ENCODE data around the gene NAT8. TPM values are rescaled to one million over a fixed set of nuclear protein-coding genes. Genes with fewer than 3 reads are reported as not detected.
A peak's percentile ranks its signal among the peaks of the same experiment; 100 is the strongest.
"Not testable (repeated sequence)": the region's sequence is repeated elsewhere in the genome, so short reads cannot be mapped to it uniquely, and the experiment has no call there.

The NAT8 gene, protein sequence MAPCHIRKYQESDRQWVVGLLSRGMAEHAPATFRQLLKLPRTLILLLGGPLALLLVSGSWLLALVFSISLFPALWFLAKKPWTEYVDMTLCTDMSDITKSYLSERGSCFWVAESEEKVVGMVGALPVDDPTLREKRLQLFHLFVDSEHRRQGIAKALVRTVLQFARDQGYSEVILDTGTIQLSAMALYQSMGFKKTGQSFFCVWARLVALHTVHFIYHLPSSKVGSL
- total RNA-seq (not detected), polyA plus RNA-seq (not detected)
- long read RNA-seq, donor 1 = 0 reads
- long read RNA-seq, donor 2 = 0 reads
- long read RNA-seq, donor 3 = 0 reads
- long read RNA-seq, donor 4 = 0 reads
- long read RNA-seq, donor 5 = 0 reads

DNA sequence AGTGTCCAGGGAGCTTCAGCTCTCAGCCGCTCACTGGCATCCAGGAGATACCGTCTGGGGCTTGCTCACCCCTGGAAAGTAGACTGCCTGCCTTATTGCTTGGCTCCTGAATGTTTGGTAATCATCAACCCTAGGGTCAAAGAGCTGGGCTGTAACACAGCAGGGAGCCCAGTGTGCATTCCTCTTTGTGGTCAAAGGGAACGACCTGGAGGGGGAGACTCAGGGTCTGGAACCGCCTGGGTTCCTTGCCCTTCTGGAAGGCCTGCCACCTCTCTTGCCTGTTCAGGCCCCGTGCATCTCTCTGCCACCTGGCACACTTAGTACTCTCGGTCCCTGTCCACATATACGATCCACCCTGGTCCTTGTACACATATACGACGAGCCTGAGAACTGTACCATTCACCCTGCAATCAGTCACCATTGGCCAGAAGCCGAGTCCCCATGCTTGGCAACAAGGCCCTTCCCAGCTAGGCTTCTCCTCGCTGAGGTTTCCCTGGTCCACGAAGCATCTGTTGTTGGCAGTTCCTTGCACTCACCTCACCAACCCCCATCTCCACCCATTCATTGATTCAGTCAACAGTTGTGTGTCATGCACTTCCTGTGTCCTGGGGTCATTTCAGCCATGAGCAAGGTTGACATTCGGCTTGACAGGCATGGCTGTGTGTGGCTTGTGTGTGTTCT is at the start of gene NAT8:
Gene NAT8, minus strand, starts transcription at position 85 of the 681 bp plus-strand sequence. CDS start 794 bp downstream, outside the sequence.
- Histone ChIP-seq H3K4me1 (ENCODE audit: control insufficient read depth in 5 of 5, insufficient read depth in 5 of 5, low read length in 5 of 5) (peaks cover 0 to 27% (median 13%) of the 10 kb centered on the region in 5 donors), H3K9ac (ENCODE audit: insufficient read depth in 1 of 2, low read length in 2 of 2) (no peak within 1 kb of the TSS), H3K27me3 (ENCODE audit: control insufficient read depth in 3 of 3, insufficient read depth in 3 of 3, low read length in 2 of 3) (no peaks in the 10 kb centered on the region), H3K4me3 (no peak within 1 kb of the TSS), H3K9me3 (ENCODE audit: control insufficient read depth in 4 of 4, insufficient read depth in 3 of 4, low read length in 3 of 4) (peaks cover 0 to 4% (median 2%) of the 10 kb centered on the region in 4 donors), H3K36me3 (ENCODE audit: control insufficient read depth in 4 of 4, insufficient read depth in 4 of 4, low read length in 4 of 4) (no peaks in the 10 kb centered on the region), H3K27ac (ENCODE audit: low read depth in 1 of 2, low read length in 1 of 2) (peak within 1 kb of the TSS in 1 of 2 donors; percentile 57)
- TF ChIP-seq, protein P1, sequence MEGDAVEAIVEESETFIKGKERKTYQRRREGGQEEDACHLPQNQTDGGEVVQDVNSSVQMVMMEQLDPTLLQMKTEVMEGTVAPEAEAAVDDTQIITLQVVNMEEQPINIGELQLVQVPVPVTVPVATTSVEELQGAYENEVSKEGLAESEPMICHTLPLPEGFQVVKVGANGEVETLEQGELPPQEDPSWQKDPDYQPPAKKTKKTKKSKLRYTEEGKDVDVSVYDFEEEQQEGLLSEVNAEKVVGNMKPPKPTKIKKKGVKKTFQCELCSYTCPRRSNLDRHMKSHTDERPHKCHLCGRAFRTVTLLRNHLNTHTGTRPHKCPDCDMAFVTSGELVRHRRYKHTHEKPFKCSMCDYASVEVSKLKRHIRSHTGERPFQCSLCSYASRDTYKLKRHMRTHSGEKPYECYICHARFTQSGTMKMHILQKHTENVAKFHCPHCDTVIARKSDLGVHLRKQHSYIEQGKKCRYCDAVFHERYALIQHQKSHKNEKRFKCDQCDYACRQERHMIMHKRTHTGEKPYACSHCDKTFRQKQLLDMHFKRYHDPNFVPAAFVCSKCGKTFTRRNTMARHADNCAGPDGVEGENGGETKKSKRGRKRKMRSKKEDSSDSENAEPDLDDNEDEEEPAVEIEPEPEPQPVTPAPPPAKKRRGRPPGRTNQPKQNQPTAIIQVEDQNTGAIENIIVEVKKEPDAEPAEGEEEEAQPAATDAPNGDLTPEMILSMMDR (IDR thresholded peaks at IDR 0.05; ENCODE audit: control extremely low read depth, extremely low read depth) = no peak
- ATAC-seq (ENCODE audit: insufficient read depth, low FRiP score) (no peak), DNase-seq (no peak)
- WGBS, 2 donors = 65 to 71% methylated on average over 13 of the region's 13 CpGs

DNA sequence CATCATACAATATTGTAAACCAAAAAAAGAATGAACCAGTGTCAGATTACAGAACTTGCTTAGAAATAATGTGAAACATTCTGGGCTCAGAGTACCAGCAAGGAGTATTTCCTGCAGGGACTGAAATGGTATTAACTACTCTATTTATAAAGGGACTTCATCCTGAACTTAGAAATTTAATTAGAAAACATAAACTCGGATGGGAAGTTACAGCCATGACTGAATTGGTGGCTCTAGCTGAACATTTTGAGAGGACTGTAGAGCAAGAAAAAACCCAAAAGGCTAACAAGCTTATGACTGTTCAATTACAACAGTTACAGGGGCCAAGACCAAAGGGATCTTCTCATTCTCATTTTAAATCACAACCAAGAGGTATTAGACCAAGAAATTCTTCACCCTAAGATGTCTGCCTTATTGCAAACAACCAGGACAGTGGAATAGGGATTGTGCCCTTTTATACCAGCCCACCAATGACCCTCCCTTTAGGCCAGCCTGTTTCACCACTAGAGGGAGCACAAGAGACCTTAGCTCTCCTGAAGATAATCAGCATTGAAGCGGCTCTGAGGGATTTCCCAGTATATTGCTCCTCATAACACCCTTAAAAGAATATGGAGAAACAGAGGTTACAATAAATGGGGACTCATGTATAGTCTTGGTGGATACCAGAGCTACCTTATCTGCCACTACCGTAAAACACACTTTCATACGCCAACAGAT is 48.3 kb upstream of the NAT8 start:
- not testable (repeated sequence) for H3K9ac ChIP-seq (ENCODE audit: insufficient read depth in 1 of 2, low read length in 2 of 2); H3K36me3 ChIP-seq (ENCODE audit: control insufficient read depth in 4 of 4, insufficient read depth in 4 of 4, low read length in 4 of 4); H3K9me3 ChIP-seq (ENCODE audit: control insufficient read depth in 4 of 4, insufficient read depth in 3 of 4, low read length in 3 of 4); H3K27me3 ChIP-seq (ENCODE audit: control insufficient read depth in 3 of 3, insufficient read depth in 3 of 3, low read length in 2 of 3); H3K27ac ChIP-seq (ENCODE audit: low read depth in 1 of 2, low read length in 1 of 2); H3K4me1 ChIP-seq (ENCODE audit: control insufficient read depth in 5 of 5, insufficient read depth in 5 of 5, low read length in 5 of 5); H3K4me3 ChIP-seq
- 47 to 54% methylated on average over 4 of the region's 4 CpGs for WGBS, 2 donors
- DNase-seq (peak in 2 of 3 donors; percentile 22 to 26), ATAC-seq (ENCODE audit: insufficient read depth, low FRiP score) (peak; percentile 82)

DNA sequence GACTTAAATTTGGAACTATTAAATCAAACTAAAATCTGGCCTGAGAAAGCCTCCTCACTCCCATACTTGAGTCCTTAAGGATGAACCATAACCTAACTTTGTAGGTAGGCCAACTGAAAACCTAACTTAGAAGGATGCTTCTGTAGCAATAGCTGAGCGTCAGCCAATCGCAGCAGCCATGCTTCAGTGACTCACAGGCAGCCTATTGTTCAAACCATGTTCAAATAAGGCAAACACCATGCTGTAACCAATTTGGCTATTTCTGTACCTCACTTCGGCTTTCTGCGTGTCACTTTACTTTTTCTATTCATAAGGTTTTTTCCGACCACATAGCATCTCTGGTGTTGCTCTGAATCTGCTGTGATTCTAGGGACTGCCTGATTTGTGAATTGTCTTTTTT is 46.3 kb upstream of the NAT8 start:
- WGBS, 2 donors = 93 to 99% methylated on average over 5 of the region's 5 CpGs
- not testable (repeated sequence) for H3K27me3 ChIP-seq (ENCODE audit: control insufficient read depth in 3 of 3, insufficient read depth in 3 of 3, low read length in 2 of 3); H3K27ac ChIP-seq (ENCODE audit: low read depth in 1 of 2, low read length in 1 of 2); H3K36me3 ChIP-seq (ENCODE audit: control insufficient read depth in 4 of 4, insufficient read depth in 4 of 4, low read length in 4 of 4); ATAC-seq (ENCODE audit: insufficient read depth, low FRiP score); H3K4me3 ChIP-seq; H3K9me3 ChIP-seq (ENCODE audit: control insufficient read depth in 4 of 4, insufficient read depth in 3 of 4, low read length in 3 of 4); H3K9ac ChIP-seq (ENCODE audit: insufficient read depth in 1 of 2, low read length in 2 of 2); H3K4me1 ChIP-seq (ENCODE audit: control insufficient read depth in 5 of 5, insufficient read depth in 5 of 5, low read length in 5 of 5); DNase-seq

DNA sequence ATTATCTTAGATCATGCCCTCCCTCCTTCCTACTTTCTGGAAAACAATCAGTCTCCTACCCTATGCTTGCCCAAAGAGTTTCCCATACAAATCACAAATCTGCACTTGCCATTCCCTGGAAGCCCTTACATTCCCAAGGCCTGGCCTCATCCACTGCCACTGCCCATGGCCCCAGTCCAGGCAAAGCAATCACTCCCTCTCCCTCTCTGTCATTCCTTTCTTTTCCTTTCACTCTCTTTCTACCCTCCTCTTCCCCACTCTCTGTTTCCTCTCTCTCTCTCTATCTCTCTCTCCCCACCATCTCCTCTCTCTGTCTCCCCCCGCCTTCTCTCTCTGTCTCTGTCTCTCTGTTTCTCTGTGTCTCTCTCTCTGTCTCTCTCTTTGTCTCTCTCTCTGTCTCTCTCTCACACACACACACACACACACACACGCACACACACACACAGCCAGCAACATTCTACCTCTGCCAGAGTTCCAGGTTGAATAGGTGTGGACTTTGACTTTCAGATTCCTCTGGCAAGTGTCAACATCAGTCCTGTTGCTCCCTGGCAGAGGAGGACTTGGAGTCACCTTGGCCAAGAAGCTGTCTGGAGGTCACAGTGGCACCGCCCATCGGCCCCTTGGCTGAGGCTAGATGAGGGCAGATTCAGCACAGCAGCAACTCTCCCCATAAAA is 43.7 kb upstream of the NAT8 start:
- H3K27me3 ChIP-seq (ENCODE audit: control insufficient read depth in 3 of 3, insufficient read depth in 3 of 3, low read length in 2 of 3) = no peaks in the 10 kb centered on the region
- H3K9ac ChIP-seq (ENCODE audit: insufficient read depth in 1 of 2, low read length in 2 of 2) = no peak overlapping the region
- DNase-seq = no peak
- no peaks in the 10 kb centered on the region for H3K36me3 ChIP-seq (ENCODE audit: control insufficient read depth in 4 of 4, insufficient read depth in 4 of 4, low read length in 4 of 4)
- WGBS, 2 donors = 83 to 87% methylated on average over 4 of the region's 4 CpGs
- H3K9me3 ChIP-seq (ENCODE audit: control insufficient read depth in 4 of 4, insufficient read depth in 3 of 4, low read length in 3 of 4) = no peaks in the 10 kb centered on the region
- ATAC-seq (ENCODE audit: insufficient read depth, low FRiP score) = no peak
- TF ChIP-seq, protein P1 (IDR thresholded peaks at IDR 0.05; ENCODE audit: control extremely low read depth, extremely low read depth) = no peak
- H3K4me1 ChIP-seq (ENCODE audit: control insufficient read depth in 5 of 5, insufficient read depth in 5 of 5, low read length in 5 of 5) = no peaks in the 10 kb centered on the region
- H3K27ac ChIP-seq (ENCODE audit: low read depth in 1 of 2, low read length in 1 of 2) = no peak overlapping the region
- H3K4me3 ChIP-seq = no peak overlapping the region

DNA sequence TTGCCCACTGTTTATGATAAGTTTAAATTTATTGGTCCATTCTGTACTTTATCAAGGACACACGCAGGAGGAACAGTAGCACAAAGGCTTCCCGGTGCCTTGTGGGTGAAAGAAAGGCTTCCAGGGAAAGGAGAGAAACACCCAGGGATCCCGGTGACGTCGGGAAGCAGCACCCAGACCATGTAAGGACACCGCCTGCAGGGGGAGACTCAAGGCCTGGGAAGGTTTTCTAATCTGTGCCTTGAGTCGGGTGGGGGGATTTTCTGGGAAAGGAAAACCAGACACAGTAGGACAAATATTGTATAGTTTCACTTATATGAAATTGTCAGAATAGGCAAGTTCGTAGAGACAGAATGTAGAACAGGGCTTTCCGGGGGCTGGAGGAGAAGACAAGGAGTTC is 42.7 kb upstream of the NAT8 start:
- H3K27ac ChIP-seq (ENCODE audit: low read depth in 1 of 2, low read length in 1 of 2); H3K9ac ChIP-seq (ENCODE audit: insufficient read depth in 1 of 2, low read length in 2 of 2): not testable (repeated sequence)

DNA sequence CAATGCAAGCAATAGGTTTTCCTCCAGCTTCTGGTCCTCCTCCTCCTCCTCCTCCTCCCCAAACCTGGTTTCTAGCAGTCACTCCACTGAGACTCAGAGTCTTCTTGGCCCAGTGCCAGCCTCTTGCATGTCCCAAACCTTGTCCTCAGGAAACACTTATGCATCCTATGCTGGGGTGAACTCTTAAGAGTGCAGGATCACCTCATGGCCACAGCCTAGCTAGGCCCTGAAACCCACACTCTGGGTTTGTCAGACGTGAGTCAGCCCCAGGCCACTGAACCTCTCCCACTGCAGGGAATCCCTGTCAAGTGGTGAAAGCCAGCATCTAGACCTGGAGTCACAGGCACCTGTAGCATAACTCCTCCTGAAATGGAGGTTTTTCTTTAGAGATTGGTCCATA is 42.1 kb upstream of the NAT8 start:
- H3K36me3 ChIP-seq (ENCODE audit: control insufficient read depth in 4 of 4, insufficient read depth in 4 of 4, low read length in 4 of 4); H3K4me3 ChIP-seq; H3K9ac ChIP-seq (ENCODE audit: insufficient read depth in 1 of 2, low read length in 2 of 2); H3K27ac ChIP-seq (ENCODE audit: low read depth in 1 of 2, low read length in 1 of 2); H3K9me3 ChIP-seq (ENCODE audit: control insufficient read depth in 4 of 4, insufficient read depth in 3 of 4, low read length in 3 of 4); DNase-seq; H3K27me3 ChIP-seq (ENCODE audit: control insufficient read depth in 3 of 3, insufficient read depth in 3 of 3, low read length in 2 of 3); ATAC-seq (ENCODE audit: insufficient read depth, low FRiP score); H3K4me1 ChIP-seq (ENCODE audit: control insufficient read depth in 5 of 5, insufficient read depth in 5 of 5, low read length in 5 of 5): not testable (repeated sequence)
- 68 to 75% methylated on average over 1 of the region's 1 CpG for WGBS, 2 donors

More for the DNA sequence above, 42.7 kb upstream of the NAT8 start:
- DNase-seq; H3K4me1 ChIP-seq (ENCODE audit: control insufficient read depth in 5 of 5, insufficient read depth in 5 of 5, low read length in 5 of 5); H3K36me3 ChIP-seq (ENCODE audit: control insufficient read depth in 4 of 4, insufficient read depth in 4 of 4, low read length in 4 of 4); H3K9me3 ChIP-seq (ENCODE audit: control insufficient read depth in 4 of 4, insufficient read depth in 3 of 4, low read length in 3 of 4); H3K27me3 ChIP-seq (ENCODE audit: control insufficient read depth in 3 of 3, insufficient read depth in 3 of 3, low read length in 2 of 3); H3K4me3 ChIP-seq; ATAC-seq (ENCODE audit: insufficient read depth, low FRiP score): not testable (repeated sequence)
- WGBS, 2 donors = 59 to 83% methylated on average over 6 to 9 of the region's 9 CpGs
